Mesenchymal stem cell (in vitro differentiated cells and primary cell): Measurements from ENCODE around the gene MMS22L.
A peak's percentile ranks its signal among the peaks of the same experiment; 100 is the strongest.

Experiments used
- DNase-seq: peaks from one replicate; pipeline ENCODE4 v3.0.0-alpha.2; 2013
- H2AFZ ChIP-seq: one replicate; pipeline ENCODE4 v1.6.1; 2013; ENCODE audit warnings: low read depth, mild to moderate bottlenecking, control low read depth, inconsistent platforms, low read length, moderate library complexity
- H2AK5ac ChIP-seq: 2 replicates; pipeline ENCODE4 v1.6.1; 2013; ENCODE audit warnings: low read length, moderate library complexity, mild to moderate bottlenecking, inconsistent platforms; ENCODE audit not compliant: severe bottlenecking
- H2BK120ac ChIP-seq: one replicate; pipeline ENCODE4 v1.6.1; 2013; ENCODE audit warnings: low read depth, mild to moderate bottlenecking, inconsistent platforms, low read length, moderate library complexity
- H2BK12ac ChIP-seq, 2 experiments: one replicate each; pipeline ENCODE4 v1.6.1; 2013; ENCODE audit warnings: inconsistent platforms in 2 of 2, low read length in 2 of 2, mild to moderate bottlenecking in 2 of 2, moderate library complexity in 2 of 2, control low read depth in 1 of 2
- H2BK15ac ChIP-seq: one replicate; pipeline ENCODE4 v1.6.1; 2013; ENCODE audit warnings: mild to moderate bottlenecking, low read depth, inconsistent platforms; ENCODE audit not compliant: poor library complexity, severe bottlenecking
- H2BK5ac ChIP-seq: 2 replicates; pipeline ENCODE4 v1.6.1; 2013; ENCODE audit warnings: low read depth, mild to moderate bottlenecking, low read length, control low read depth, inconsistent platforms; ENCODE audit not compliant: poor library complexity, severe bottlenecking
- H3K14ac ChIP-seq, 2 experiments: one replicate each; pipeline ENCODE4 v1.6.1; 2013; ENCODE audit warnings: inconsistent platforms in 2 of 2, low read length in 2 of 2, control low read depth in 1 of 2, mild to moderate bottlenecking in 1 of 2, moderate library complexity in 1 of 2
- H3K18ac ChIP-seq, 2 experiments: one replicate each; pipeline ENCODE4 v1.6.1; 2013; ENCODE audit warnings: inconsistent platforms in 2 of 2, low read length in 2 of 2, control low read depth in 1 of 2, low read depth in 1 of 2, mild to moderate bottlenecking in 1 of 2
- H3K23ac ChIP-seq, 2 experiments: one replicate each; pipeline ENCODE4 v1.6.1; 2013; ENCODE audit warnings: inconsistent platforms in 2 of 2, low read length in 2 of 2, mild to moderate bottlenecking in 2 of 2, moderate library complexity in 2 of 2, control low read depth in 1 of 2
- H3K27ac ChIP-seq: 2 replicates; pipeline ENCODE4 v1.5.1; 2013; ENCODE audit warnings: mild to moderate bottlenecking, moderate library complexity, low read length, control low read depth, inconsistent platforms; ENCODE audit not compliant: poor library complexity, severe bottlenecking
- H3K27me3 ChIP-seq, 2 experiments: 2 replicates each; pipeline versions ENCODE4 v1.6.1 to v1.7.0; 2013; ENCODE audit warnings: low read length in 2 of 2, mild to moderate bottlenecking in 2 of 2, moderate library complexity in 2 of 2, control low read depth in 1 of 2, inconsistent platforms in 1 of 2; ENCODE audit not compliant: control insufficient read depth in 1 of 2, insufficient read depth in 1 of 2
- H3K36me3 ChIP-seq, 2 experiments: 2 replicates each; pipeline versions ENCODE4 v1.6.1 to v1.7.0; 2013; ENCODE audit warnings: low read length in 2 of 2, control low read depth in 1 of 2, inconsistent platforms in 1 of 2, low read depth in 1 of 2, mild to moderate bottlenecking in 1 of 2; ENCODE audit not compliant: insufficient read depth in 2 of 2, control insufficient read depth in 1 of 2
- H3K4ac ChIP-seq, 2 experiments: one replicate each; pipeline ENCODE4 v1.6.1; 2013; ENCODE audit warnings: inconsistent platforms in 2 of 2, low read length in 2 of 2, mild to moderate bottlenecking in 2 of 2, moderate library complexity in 2 of 2, control low read depth in 1 of 2, low read depth in 1 of 2
- H3K4me1 ChIP-seq: 2 replicates; pipeline ENCODE4 v1.6.1; 2013; ENCODE audit warnings: low read depth, low read length, control low read depth; ENCODE audit not compliant: control insufficient read depth, insufficient read depth
- H3K4me2 ChIP-seq: 2 replicates; pipeline ENCODE4 v1.6.1; 2013; ENCODE audit warnings: low read length, mild to moderate bottlenecking, inconsistent platforms; ENCODE audit not compliant: poor library complexity, severe bottlenecking
- H3K4me3 ChIP-seq, 2 experiments: 2 replicates each; pipeline versions ENCODE4 v1.5.1 to v1.7.0; 2013; ENCODE audit warnings: low read length in 2 of 2, mild to moderate bottlenecking in 2 of 2, control low read depth in 1 of 2, low read depth in 1 of 2; ENCODE audit not compliant: insufficient read depth in 1 of 2
- H3K79me1 ChIP-seq: replicated peaks from 2 replicates; pipeline ENCODE4 v1.6.1; 2013; ENCODE audit warnings: mild to moderate bottlenecking, control low read depth, low read length, inconsistent platforms; ENCODE audit not compliant: poor library complexity, severe bottlenecking
- H3K9ac ChIP-seq: 2 replicates; pipeline ENCODE4 v1.7.0; 2013; ENCODE audit warnings: mild to moderate bottlenecking, low read length, moderate library complexity
- H3K9me3 ChIP-seq: 2 replicates; pipeline ENCODE4 v1.7.0; 2013; ENCODE audit warnings: mild to moderate bottlenecking, low read length; ENCODE audit not compliant: control insufficient read depth
- H4K8ac ChIP-seq: one replicate; pipeline ENCODE4 v1.6.1; 2013; ENCODE audit warnings: inconsistent platforms, mild to moderate bottlenecking, low read length, moderate library complexity
- H4K91ac ChIP-seq: one replicate; pipeline ENCODE4 v1.6.1; 2013; ENCODE audit warnings: mild to moderate bottlenecking, low read length, inconsistent platforms
- WGBS: methylation state at CpG from one replicate; pipeline ENCODE4 v1.1.7; 2013; ENCODE audit warnings: mixed read lengths; 5-methylcytosine and 5-hydroxymethylcytosine counted together

The MMS22L gene

GRCh38 chr6:97189767-97190166 lies 93.2 kb downstream of the MMS22L start:
- H3K36me3 ChIP-seq, result peaks cover 0 to 5% of the 10 kb centered on the region in 2 experiments
- H2BK12ac ChIP-seq, result no peak overlapping the region
- no peak overlapping the region for H4K91ac ChIP-seq
- no peak overlapping the region for H2AK5ac ChIP-seq
- H3K4me2 ChIP-seq, result no peak overlapping the region
- no peaks in the 10 kb centered on the region for H3K27me3 ChIP-seq
- H2BK5ac ChIP-seq, result no peak overlapping the region
- H3K79me1 ChIP-seq, result peaks cover 2% of the 10 kb centered on the region
- no peak overlapping the region for H3K4ac ChIP-seq
- H3K4me1 ChIP-seq, result no peaks in the 10 kb centered on the region
- WGBS, result no CpG with 5 or more reads among the region's 1 CpG
- no peak overlapping the region for H3K23ac ChIP-seq
- peak overlapping the region; percentile 43 for H3K27ac ChIP-seq
- no peak overlapping the region for H3K14ac ChIP-seq
- no peak overlapping the region for H2AFZ ChIP-seq
- DNase-seq, result no peak
- no peak overlapping the region for H3K18ac ChIP-seq
- H3K9me3 ChIP-seq, result no peaks in the 10 kb centered on the region
- H2BK120ac ChIP-seq, result no peak overlapping the region
- no peak overlapping the region for H2BK15ac ChIP-seq
- H4K8ac ChIP-seq, result no peak overlapping the region
- no peak overlapping the region for H3K4me3 ChIP-seq
- peak overlapping the region; percentile 21 for H3K9ac ChIP-seq

- Histone ChIP-seq H3K27ac (no peak overlapping the region), H3K4ac (no peak overlapping the region), H2BK120ac (no peak overlapping the region), H3K4me3 (no peak overlapping the region), H3K23ac (no peak overlapping the region), H4K91ac (no peak overlapping the region), H2BK12ac (no peak overlapping the region), H3K79me1 (peaks cover 2% of the 10 kb centered on the region), H3K36me3 (peaks cover 0 to 2% of the 10 kb centered on the region in 2 experiments), H2AK5ac (no peak overlapping the region), H2AFZ (no peak overlapping the region), H3K9me3 (no peaks in the 10 kb centered on the region), H3K14ac (no peak overlapping the region), H2BK5ac (no peak overlapping the region), H3K27me3 (no peaks in the 10 kb centered on the region), H3K4me2 (no peak overlapping the region), H4K8ac (no peak overlapping the region), H3K18ac (no peak overlapping the region), H3K4me1 (no peaks in the 10 kb centered on the region), H3K9ac (no peak overlapping the region), H2BK15ac (no peak overlapping the region)
- DNase-seq, result no peak
These were observed 95.1 kb downstream of the MMS22L start for GRCh38 chr6:97187951-97188350.

- Histone ChIP-seq H2BK15ac (no peak overlapping the region), H3K4me1 (no peaks in the 10 kb centered on the region), H2BK12ac (no peak overlapping the region), H2AFZ (no peak overlapping the region), H3K36me3 (no peaks in the 10 kb centered on the region), H3K79me1 (peaks cover 2% of the 10 kb centered on the region), H3K18ac (no peak overlapping the region), H2BK120ac (no peak overlapping the region), H3K27me3 (no peaks in the 10 kb centered on the region), H2AK5ac (no peak overlapping the region), H2BK5ac (no peak overlapping the region), H3K4ac (no peak overlapping the region), H3K9ac (no peak overlapping the region), H3K27ac (no peak overlapping the region), H3K23ac (no peak overlapping the region), H3K9me3 (no peaks in the 10 kb centered on the region), H4K91ac (no peak overlapping the region), H4K8ac (no peak overlapping the region), H3K4me2 (no peak overlapping the region), H3K4me3 (no peak overlapping the region), H3K14ac (no peak overlapping the region)
- peak; percentile 67 for DNase-seq
- 31% methylated on average over 3 of the region's 3 CpGs for WGBS
These were observed 96.5 kb downstream of the MMS22L start for GRCh38 chr6:97186416-97186999.

GRCh38 chr6:97177905-97178304 lies 105.1 kb downstream of the MMS22L start:
- Histone ChIP-seq H4K91ac (no peak overlapping the region), H3K4me3 (no peak overlapping the region), H3K27me3 (no peaks in the 10 kb centered on the region), H3K36me3 (peaks cover 0 to 1% of the 10 kb centered on the region in 2 experiments), H2BK12ac (no peak overlapping the region), H3K4ac (no peak overlapping the region), H2AK5ac (no peak overlapping the region), H3K4me1 (no peaks in the 10 kb centered on the region), H3K9ac (no peak overlapping the region), H3K18ac (no peak overlapping the region), H3K23ac (no peak overlapping the region), H3K4me2 (no peak overlapping the region), H3K14ac (no peak overlapping the region), H3K79me1 (no peaks in the 10 kb centered on the region), H2BK5ac (no peak overlapping the region), H3K27ac (no peak overlapping the region), H4K8ac (no peak overlapping the region), H3K9me3 (no peaks in the 10 kb centered on the region), H2BK120ac (no peak overlapping the region), H2BK15ac (no peak overlapping the region), H2AFZ (no peak overlapping the region)
- WGBS, result no CpG with 5 or more reads among the region's 3 CpGs
- no peak for DNase-seq
